HTERT RPE-1 (cell line): ENCODE results near the gene KDSR.

ENCODE experiments used
- in situ Hi-C: fragments of 300-500 bp; cut with MboI; formaldehyde crosslinking; loops from 4 replicates; pipeline ENCODE4 v1.14.3; 2020; ENCODE audit warnings: low sequenced_read_pairs

The KDSR gene

DNA sequence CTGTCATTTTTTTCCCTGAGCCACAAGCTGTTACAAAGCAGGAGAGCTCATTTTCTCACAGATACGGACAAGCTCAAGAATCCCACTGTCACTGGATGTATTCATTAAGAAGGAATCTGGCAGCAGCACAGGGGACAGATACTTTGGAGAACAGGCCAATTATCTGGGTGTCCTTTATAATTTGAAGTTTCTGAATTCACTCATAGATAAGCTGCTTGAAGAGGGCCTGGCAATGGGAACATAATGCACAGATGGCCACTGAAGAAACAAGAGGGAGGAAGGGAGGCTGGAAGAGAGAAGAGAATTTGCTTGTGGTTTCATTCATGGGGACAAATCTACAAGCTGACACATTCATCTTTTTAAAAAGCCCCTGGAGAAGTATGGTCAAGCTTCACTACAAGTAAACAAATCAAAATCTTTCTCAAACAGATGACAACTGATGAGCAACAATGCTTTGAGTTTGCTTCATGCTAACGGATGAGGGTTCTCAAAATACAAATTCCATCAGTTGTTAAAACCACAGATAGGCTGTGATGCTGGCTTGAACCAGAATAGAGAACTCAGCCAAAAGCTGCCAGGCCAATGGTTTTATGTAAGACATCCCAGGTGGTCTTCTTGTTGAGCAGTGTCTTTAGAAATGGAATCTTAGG is 59.3 kb downstream of the KDSR start:
- in situ Hi-C loops: no loop called here

- in situ Hi-C loops: no loop called here
Observed at GRCh38 chr18:63306819-63307550, 60.0 kb downstream of the KDSR start.

- in situ Hi-C loops: no loop called here
Observed at GRCh38 chr18:63306249-63306648, 60.8 kb downstream of the KDSR start.

DNA sequence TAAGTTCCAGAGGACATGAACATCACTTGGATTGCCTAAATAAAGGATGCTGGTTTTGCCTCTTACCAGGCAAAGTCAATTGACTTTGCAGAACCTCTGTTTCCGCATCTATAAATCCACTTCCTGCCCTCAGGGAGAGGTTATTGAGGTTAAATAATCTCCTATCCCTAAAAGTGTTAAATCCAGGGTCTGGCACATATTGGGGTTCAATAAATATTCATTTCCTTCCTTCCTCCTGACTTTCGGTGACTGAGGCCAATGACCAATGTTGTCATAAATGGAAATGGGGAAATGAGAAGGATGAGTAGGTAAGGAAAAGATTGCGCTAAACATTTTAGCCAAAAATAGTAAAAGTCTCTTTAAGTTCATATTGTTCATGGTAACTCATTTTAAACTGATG is 63.5 kb downstream of the KDSR start:
- in situ Hi-C loops: no loop called here

GRCh38 chr18:63302636-63303405 is 64.2 kb downstream of the KDSR start:
- in situ Hi-C loops: no loop called here

- in situ Hi-C loops: no loop called here
Observed at GRCh38 chr18:63302220-63302619, 64.8 kb downstream of the KDSR start.

DNA sequence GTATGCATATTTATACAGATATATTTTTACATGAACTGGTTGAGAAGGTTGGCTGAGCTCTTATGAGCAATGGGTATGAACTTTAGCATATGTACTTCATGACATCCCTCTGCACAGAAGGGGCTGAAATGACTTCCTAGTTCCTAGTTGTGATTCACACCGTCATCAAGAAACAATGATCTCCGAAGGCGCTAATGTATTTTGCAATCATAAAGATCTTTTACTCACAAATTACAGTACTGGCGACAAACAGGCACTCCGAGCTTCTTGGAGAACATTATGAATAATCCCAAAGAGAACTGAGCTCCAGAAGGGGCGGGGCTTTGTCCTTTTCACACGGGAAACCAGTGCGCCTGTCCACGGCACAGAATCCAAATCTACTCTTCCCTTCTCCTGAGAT is 65.6 kb downstream of the KDSR start:
- in situ Hi-C loops: no loop called here

DNA sequence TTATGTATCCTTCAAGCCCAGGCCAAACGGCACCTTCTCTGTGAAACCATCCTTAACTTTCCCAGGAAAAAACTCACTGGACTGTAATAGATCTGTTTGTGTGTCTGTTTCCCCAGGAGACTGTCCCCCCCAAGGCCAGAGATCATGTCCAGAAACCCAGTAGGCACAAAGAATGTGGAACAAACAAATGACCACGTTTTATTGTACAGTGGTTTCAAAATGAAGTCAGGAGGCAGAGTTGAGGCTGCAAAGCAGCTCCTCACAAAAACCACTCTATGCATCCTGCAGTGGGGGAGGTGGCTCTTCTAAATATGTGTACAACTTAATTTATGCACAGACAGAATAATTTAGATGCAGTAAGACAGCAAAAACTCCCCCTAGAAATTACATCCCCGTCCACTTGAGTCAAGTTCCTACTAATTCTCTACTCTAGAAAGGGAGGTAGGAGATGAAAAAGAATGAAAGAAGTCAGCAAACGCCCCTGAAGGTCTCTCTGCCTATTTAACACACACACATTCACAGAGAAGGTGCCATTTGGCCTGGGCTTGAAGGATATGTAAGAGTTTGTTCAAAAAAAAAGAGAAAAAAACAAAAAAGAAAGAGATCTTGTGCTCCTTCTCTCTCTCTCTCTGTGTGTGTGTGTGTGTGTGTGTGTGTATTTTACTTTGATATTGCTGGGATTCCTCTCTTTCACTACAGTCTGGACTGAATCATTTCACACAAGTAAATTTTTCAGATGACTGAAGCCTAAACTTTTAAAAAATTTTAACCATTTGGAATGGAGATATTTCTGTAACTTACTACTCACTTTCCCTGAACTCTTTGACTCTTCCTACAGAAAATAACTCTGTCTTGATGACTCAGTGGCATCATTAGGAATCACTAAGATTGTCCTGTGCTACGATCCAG is 66.9 kb downstream of the KDSR start:
- in situ Hi-C loops: no loop called here

DNA sequence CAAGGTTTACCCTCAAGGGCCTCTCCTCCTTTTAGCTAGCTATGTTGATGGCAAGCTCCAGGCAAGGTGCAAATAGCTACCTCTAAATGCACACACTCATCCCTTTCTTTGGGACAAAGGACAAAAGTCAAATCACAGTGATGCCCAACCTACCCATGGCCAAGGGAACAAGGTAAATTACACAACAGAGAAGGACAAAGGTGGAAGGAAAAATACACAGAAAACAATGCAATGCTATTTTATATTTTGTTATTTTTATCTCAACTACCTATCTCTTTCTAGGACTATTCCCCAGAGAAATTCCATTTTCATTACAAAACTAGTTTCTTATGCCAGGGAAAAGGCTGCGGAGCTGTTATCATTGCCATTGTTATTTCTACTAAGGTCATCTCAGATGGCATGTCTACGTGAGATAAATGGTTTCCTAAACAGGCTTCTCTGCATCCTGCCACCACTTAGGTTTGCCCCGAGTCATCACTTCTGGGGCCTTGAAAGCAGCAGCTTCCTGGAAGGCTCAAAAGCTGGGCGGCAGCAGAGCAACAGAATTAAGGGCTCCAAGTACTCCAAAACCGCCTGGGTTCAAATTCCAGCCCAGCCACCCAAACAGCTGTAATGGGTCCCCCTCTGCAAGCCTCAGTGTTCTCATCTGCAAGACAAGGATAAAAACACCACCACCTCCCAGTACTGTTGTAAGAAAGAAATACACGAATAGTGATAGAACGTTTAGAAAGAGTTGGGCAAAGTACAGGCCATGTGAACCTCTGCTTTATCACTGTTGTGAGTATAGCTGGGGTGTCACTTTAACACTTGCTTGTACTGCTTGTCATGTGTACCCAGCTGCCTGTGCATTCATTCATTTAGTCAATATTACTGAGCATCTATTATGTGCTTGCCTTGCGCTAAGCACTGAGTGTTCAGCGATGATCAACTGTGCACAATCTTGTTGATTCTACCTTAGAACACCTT is 68.3 kb downstream of the KDSR start:
- in situ Hi-C loops: no loop called here

DNA sequence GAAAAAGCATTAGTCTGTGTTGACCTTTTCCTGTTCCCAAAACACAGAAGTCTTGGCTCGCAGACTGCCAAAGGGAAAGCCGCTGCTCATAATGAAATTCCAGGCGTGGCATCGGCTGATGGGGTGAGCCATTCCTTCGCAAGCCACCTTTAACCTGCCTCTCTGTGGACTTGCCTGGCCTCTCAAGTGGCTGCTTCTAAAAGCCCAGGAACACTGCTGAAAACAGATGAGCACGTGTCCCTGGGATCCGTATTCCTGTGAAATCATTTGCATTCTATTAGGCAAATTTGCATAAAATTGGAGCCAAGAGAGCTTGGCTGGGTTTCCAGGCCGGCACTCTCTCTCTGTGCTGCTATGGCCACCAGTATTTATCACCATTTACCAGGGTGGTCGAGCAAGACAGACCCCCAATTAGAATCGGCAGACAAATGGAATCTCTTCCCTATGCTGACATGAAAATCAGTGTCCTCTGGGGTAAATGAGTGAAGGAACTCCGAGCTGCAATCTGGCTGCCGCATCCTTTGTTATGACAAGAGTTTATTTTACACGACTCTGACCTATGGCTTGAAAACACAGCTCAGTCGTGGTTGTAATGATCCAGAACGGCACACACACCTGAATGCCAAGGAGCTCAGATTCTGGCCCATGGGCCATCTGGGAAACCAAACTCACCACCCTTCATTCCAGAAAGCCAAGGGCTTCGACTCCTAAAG is 69.2 kb downstream of the KDSR start:
- in situ Hi-C loops: no loop called here

DNA sequence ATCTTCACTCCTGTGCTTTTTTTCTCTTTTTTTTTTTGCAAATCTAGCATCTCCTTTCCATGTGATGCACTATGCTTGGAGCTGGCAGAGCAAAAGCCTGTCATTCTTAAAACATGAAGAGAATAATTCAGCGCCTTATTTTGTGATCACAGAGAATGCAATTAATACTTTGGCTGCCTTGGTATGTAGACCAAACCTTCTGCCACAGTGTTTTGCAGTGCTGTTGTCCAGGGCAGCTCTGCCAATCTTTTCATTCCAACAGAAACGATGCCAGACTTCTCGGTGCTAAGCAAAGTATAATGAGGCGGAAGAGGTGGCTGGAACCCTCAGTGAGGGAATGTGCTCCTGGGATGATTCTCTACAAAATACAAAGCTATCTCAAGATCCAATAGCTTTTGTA is 73.1 kb downstream of the KDSR start:
- in situ Hi-C loops: no loop called here

GRCh38 chr18:63292831-63293683 is 73.9 kb downstream of the KDSR start:
- in situ Hi-C loops: no loop called here

- in situ Hi-C loops: no loop called here
Observed at GRCh38 chr18:63291278-63291677, 75.7 kb downstream of the KDSR start.

DNA sequence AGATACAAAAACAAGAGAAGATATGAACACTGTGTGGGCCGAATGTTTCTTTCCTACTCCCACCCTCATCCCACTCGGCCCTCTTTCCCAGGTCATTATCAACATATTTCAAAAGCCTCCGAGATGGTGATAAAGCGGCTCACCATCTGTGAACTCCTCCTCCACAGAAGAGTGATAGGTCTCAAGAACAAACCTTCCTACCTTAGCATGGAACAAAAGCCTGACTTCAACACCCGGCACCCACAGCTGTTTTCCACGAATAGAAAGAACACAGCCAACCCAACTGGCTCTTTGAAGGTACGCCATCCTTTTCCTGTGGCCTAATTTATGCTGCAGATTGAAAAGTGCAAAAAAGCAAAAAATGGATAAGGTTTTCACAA is 76.2 kb downstream of the KDSR start:
- in situ Hi-C loops: no loop called here

DNA sequence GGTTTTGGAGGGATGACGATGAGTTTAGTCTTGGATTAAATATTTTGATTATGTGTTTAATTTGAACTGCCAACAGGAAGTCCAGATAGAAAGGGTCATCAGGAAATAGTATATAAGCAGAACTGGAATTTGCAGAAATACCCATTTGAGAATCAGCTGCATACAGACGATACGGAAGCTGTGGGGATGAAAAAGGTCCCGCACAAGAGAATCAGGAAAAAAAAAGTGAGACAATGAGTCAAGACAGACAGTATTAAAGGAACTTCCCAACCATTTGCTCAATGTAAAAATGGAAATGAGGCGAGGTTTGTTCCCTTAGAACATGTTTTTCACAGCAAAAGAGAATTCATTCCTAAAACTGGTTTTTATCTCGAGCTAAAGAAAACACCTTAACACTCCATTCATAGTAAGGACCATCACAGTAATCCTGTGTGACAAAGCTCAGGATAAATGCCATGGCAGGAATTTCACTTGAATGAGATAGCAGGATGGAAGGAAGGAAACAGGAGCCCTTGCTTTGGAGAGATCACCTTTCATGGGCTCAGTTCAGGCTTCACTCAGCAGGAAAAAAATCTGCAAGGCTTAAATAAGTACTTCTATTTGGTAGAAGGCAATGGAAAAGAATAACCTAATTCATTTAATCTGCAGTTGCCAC is 76.7 kb downstream of the KDSR start:
- in situ Hi-C loops: no loop called here

DNA sequence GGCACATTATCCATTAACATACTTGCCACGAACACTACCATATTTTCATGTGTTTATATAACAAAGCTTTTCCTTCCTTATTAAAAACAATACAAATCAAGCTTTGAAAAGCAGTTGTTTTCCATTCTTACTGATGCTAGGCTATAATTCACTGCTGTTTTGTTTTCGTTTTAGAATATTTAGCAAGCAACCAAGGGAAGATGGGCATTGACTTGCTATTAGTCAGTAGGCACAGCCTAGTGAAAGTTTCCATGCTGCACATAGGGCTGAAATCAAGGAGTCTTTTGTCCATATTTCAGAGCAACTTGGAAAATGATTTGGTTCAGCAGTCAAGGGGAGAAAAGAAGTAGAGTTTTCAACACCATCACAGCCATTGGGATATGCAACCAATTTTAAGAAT is 78.7 kb downstream of the KDSR start:
- in situ Hi-C loops: no loop called here

- in situ Hi-C loops: no loop called here
Observed at GRCh38 chr18:63287691-63288220, 79.2 kb downstream of the KDSR start.

DNA sequence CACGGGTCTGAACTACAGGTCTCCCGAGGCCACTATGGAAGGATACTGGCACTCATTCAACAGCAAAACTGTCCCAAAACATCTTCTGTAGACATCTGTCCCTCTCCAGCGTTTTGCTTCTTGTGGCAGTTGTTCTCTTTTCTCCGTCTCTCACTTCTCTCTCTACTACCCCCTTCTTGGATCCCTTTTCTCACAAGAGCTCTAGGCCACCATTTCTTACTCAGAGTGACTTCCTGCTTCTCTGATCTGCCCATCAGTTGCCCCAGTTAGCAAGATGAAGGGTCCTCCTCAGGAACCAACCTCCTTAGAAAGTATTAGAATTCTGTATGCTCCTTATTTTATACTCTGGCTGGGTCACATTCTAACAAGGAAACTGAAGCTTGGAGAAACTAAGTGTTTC is 80.1 kb downstream of the KDSR start:
- in situ Hi-C loops: no loop called here
